22Rv1 (cell line): ENCODE measurements around the gene NDUFS1.

Experiments
- CTCF ChIP-seq: fragments of 450-650 bp; IDR thresholded peaks from 2 replicates; pipeline ENCODE4 v1.5.1; 2017; ENCODE audit warnings: mild to moderate bottlenecking
- ZFX ChIP-seq: fragments of 450-650 bp; IDR thresholded peaks from 2 replicates; pipeline ENCODE4 v1.6.1; 2017; ENCODE audit warnings: antibody characterized with exemption, borderline replicate concordance

- TF ChIP-seq CTCF (no peak), ZFX (no peak)
These were observed 76.9 kb downstream of the NDUFS1 start for GRCh38 chr2:206082298-206082843.
